ENCODE results near the gene STKLD1.

The STKLD1 gene

DNA sequence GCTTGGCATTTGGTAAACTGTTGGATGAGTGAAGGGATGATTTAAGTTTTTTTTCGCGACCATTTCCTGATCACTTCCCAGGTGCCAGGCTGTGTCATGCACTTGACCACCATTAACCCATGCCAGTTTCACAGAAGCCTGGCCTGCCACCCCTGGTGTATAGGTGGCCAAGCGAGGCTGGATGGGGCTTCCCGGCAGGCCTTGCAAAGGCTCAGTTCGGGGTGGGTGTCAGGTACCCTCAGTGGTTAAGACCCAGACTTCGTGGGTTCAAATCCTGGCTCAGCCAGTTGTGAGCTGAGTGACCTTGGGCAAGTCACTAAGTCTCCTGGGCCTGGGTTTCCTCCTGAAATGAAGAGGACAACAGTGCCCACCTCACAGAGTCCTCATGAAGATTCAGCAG, 30.6 kb upstream of the STKLD1 start:
- peaks cover 86% of the 10 kb centered on the region for H3K36me3 ChIP-seq (ENCODE audit: insufficient read depth, insufficient read length, low read length)

GRCh38 chr9:133346021-133346785, 30.0 kb upstream of the STKLD1 start:
- Histone ChIP-seq H3K4me3 (ENCODE audit: insufficient read length, low read depth) (peak overlapping the region; percentile 99), H3K27me3 (ENCODE audit: insufficient read depth, insufficient read length) (no peaks in the 10 kb centered on the region), H3K9ac (ENCODE audit: insufficient read length, low read depth) (peak overlapping the region; percentile 89), H3K4me1 (ENCODE audit: insufficient read depth, insufficient read length) (peaks cover 30% of the 10 kb centered on the region), H3K36me3 (ENCODE audit: insufficient read depth, insufficient read length, low read length) (peaks cover 86% of the 10 kb centered on the region), H3K9me3 (ENCODE audit: insufficient read depth, low read length) (no peaks in the 10 kb centered on the region)
- TF ChIP-seq YY1 (IDR thresholded peaks at IDR 0.05; ENCODE audit: insufficient read depth, insufficient read length): no peak
- DNase-seq (ENCODE audit: low read depth, low spot score): no peak

More for the DNA sequence above, 30.6 kb upstream of the STKLD1 start:
- Histone ChIP-seq H3K27me3 (ENCODE audit: insufficient read depth, insufficient read length) (no peaks in the 10 kb centered on the region), H3K9ac (ENCODE audit: insufficient read length, low read depth) (peak overlapping the region; percentile 89), H3K4me1 (ENCODE audit: insufficient read depth, insufficient read length) (peaks cover 30% of the 10 kb centered on the region), H3K4me3 (ENCODE audit: insufficient read length, low read depth) (no peak overlapping the region), H3K9me3 (ENCODE audit: insufficient read depth, low read length) (no peaks in the 10 kb centered on the region)
- DNase-seq (ENCODE audit: low read depth, low spot score): no peak
- no peak for TF ChIP-seq YY1 (IDR thresholded peaks at IDR 0.05; ENCODE audit: insufficient read depth, insufficient read length)
- TF ChIP-seq SUZ12 (IDR thresholded peaks at IDR 0.05; ENCODE audit: extremely low read depth, insufficient read depth, insufficient read length): no peak
- no peak for TF ChIP-seq ZNF274 (IDR thresholded peaks at IDR 0.05; ENCODE audit: low read depth, low read length)

- no peak for DNase-seq (ENCODE audit: low read depth, low spot score)
- Histone ChIP-seq H3K4me1 (ENCODE audit: insufficient read depth, insufficient read length) (peaks cover 25% of the 10 kb centered on the region), H3K9ac (ENCODE audit: insufficient read length, low read depth) (peak overlapping the region; percentile 99), H3K36me3 (ENCODE audit: insufficient read depth, insufficient read length, low read length) (peaks cover 86% of the 10 kb centered on the region), H3K27me3 (ENCODE audit: insufficient read depth, insufficient read length) (no peaks in the 10 kb centered on the region), H3K4me3 (ENCODE audit: insufficient read length, low read depth) (peak overlapping the region; percentile 99), H3K9me3 (ENCODE audit: insufficient read depth, low read length) (no peaks in the 10 kb centered on the region)
- TF ChIP-seq ZNF274 (IDR thresholded peaks at IDR 0.05; ENCODE audit: low read depth, low read length): no peak
- TF ChIP-seq YY1 (IDR thresholded peaks at IDR 0.05; ENCODE audit: insufficient read depth, insufficient read length): no peak
- no peak for TF ChIP-seq SUZ12 (IDR thresholded peaks at IDR 0.05; ENCODE audit: extremely low read depth, insufficient read depth, insufficient read length)
Measured at GRCh38 chr9:133347515-133347984, 28.6 kb upstream of the STKLD1 start.

DNA sequence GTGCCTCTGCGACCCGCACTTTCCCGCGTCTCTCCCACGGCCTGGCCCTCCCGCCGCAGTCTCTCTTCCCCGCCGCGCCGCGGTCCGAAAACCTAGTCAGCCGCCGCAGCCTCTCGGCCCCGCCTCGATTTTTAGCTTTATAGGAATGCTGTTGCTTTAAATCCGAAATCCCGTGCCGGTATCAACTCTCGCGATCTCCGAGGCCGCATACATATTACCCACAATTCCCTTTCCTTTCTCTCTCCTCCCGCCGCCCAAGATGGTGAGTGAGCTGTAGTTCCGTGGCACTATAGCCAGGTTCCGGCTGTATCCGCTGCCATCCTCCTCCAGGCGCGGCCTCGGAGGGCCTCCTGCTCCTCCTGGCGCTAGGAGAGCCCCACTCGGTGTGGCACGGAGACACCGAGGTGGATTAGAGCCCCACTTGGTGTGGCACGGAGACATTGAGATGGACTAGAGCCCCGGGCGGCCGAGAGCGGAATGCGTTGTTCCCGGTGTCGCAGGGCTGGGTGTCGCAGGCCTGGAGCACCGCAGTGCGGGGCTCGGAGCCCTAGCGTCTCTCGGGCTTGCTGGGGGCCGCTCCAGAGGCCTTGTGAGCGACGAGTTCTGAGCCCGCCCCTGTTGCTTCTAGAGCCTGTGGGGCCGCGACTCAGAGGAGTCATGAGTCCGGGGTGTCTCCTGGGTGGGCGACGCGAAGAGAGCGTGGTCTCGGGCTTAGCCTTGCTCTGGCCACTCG, 28.0 kb upstream of the STKLD1 start, which contains the start of the genes MED22 and RPL7A:
MED22 (minus strand) TSS at position 147 of the 733 bp plus-strand sequence. CDS start 1,469 bp downstream, outside the sequence.
RPL7A (plus strand) TSS at position 234 of the 733 bp plus-strand sequence; CDS start at position 260, 26 bp downstream.
- no peaks in the 10 kb centered on the region for H3K9me3 ChIP-seq (ENCODE audit: insufficient read depth, low read length)
- DNase-seq (ENCODE audit: low read depth, low spot score): peak; percentile 97
- peak within 1 kb of the TSS; percentile 99 for H3K4me3 ChIP-seq (ENCODE audit: insufficient read length, low read depth)
- H3K9ac ChIP-seq (ENCODE audit: insufficient read length, low read depth): peak within 1 kb of the TSS; percentile 99
- TF ChIP-seq ZNF274 (IDR thresholded peaks at IDR 0.05; ENCODE audit: low read depth, low read length) (no peak), YY1 (IDR thresholded peaks at IDR 0.05; ENCODE audit: insufficient read depth, insufficient read length) (peak; percentile 69), SUZ12 (IDR thresholded peaks at IDR 0.05; ENCODE audit: extremely low read depth, insufficient read depth, insufficient read length) (no peak)
- peaks cover 86% of the 10 kb centered on the region for H3K36me3 ChIP-seq (ENCODE audit: insufficient read depth, insufficient read length, low read length)
- no peaks in the 10 kb centered on the region for H3K27me3 ChIP-seq (ENCODE audit: insufficient read depth, insufficient read length)
- H3K4me1 ChIP-seq (ENCODE audit: insufficient read depth, insufficient read length): peaks cover 19% of the 10 kb centered on the region

GRCh38 chr9:133348718-133349573, 27.2 kb upstream of the STKLD1 start:
- Histone ChIP-seq H3K9ac (ENCODE audit: insufficient read length, low read depth) (peak overlapping the region; percentile 99), H3K27me3 (ENCODE audit: insufficient read depth, insufficient read length) (no peaks in the 10 kb centered on the region), H3K36me3 (ENCODE audit: insufficient read depth, insufficient read length, low read length) (peaks cover 86% of the 10 kb centered on the region), H3K4me1 (ENCODE audit: insufficient read depth, insufficient read length) (peaks cover 16% of the 10 kb centered on the region), H3K4me3 (ENCODE audit: insufficient read length, low read depth) (peak overlapping the region; percentile 99), H3K9me3 (ENCODE audit: insufficient read depth, low read length) (no peaks in the 10 kb centered on the region)
- DNase-seq (ENCODE audit: low read depth, low spot score): no peak
- TF ChIP-seq SUZ12 (IDR thresholded peaks at IDR 0.05; ENCODE audit: extremely low read depth, insufficient read depth, insufficient read length) (no peak), YY1 (IDR thresholded peaks at IDR 0.05; ENCODE audit: insufficient read depth, insufficient read length) (no peak), ZNF274 (IDR thresholded peaks at IDR 0.05; ENCODE audit: low read depth, low read length) (no peak)

DNA sequence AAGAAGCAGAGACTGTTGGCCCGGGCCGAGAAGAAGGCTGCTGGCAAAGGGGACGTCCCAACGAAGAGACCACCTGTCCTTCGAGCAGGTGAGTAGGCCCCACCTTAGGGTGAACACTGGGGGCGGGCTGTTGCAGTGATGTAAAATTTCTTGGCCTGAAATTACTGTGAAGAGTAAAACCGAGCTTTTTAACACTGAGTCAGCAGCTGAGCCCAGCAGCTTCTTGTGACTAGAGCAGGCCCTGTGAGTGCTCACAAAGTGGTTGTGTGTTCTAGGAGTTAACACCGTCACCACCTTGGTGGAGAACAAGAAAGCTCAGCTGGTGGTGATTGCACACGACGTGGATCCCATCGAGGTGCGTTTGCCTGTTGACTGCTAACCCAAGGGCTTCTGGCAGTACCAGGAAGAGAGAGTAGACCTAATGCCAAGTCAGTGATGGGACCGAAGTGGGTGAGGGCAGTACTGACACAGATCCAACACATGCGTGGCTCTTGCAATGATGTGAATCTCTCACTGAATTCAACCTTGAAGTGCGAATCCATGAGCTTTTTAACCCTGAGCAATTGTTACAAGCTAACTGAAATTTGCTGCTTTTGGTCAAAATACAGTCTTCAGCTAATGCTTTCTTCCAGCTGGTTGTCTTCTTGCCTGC, 26.1 kb upstream of the STKLD1 start:
- Histone ChIP-seq H3K4me1 (ENCODE audit: insufficient read depth, insufficient read length) (peaks cover 19% of the 10 kb centered on the region), H3K4me3 (ENCODE audit: insufficient read length, low read depth) (peak overlapping the region; percentile 99), H3K36me3 (ENCODE audit: insufficient read depth, insufficient read length, low read length) (peaks cover 86% of the 10 kb centered on the region), H3K27me3 (ENCODE audit: insufficient read depth, insufficient read length) (no peaks in the 10 kb centered on the region), H3K9ac (ENCODE audit: insufficient read length, low read depth) (peak overlapping the region; percentile 70), H3K9me3 (ENCODE audit: insufficient read depth, low read length) (no peaks in the 10 kb centered on the region)
- TF ChIP-seq SUZ12 (IDR thresholded peaks at IDR 0.05; ENCODE audit: extremely low read depth, insufficient read depth, insufficient read length) (no peak), ZNF274 (IDR thresholded peaks at IDR 0.05; ENCODE audit: low read depth, low read length) (no peak), YY1 (IDR thresholded peaks at IDR 0.05; ENCODE audit: insufficient read depth, insufficient read length) (no peak)
- DNase-seq (ENCODE audit: low read depth, low spot score): no peak
